BE2C (cell line): ENCODE measurements around the gene CNP.

Source experiments
- DNase-seq: peaks from one replicate; pipeline ENCODE4 v3.0.0-alpha.2; 2020
- H3K27me3 ChIP-seq: fragments of 250-450 bp; sonication (Bioruptor Pico); 2 replicates; pipeline ENCODE4 v1.5.1; 2020; ENCODE audit warnings: mild to moderate bottlenecking
- H3K36me3 ChIP-seq: fragments of 250-450 bp; sonication (Bioruptor Pico); 2 replicates; pipeline ENCODE4 v1.5.1; 2020; ENCODE audit warnings: mild to moderate bottlenecking
- H3K4me1 ChIP-seq: fragments of 250-450 bp; sonication (Bioruptor Pico); 2 replicates; pipeline ENCODE4 v1.5.1; 2020
- H3K4me3 ChIP-seq: 2 replicates; pipeline ENCODE4 v1.5.1; 2011; ENCODE audit warnings: low read depth, low read length
- H3K9me3 ChIP-seq: fragments of 250-450 bp; sonication (Bioruptor Pico); 2 replicates; pipeline ENCODE4 v1.5.1; 2020
- CTCF ChIP-seq: IDR thresholded peaks from 2 replicates; pipeline ENCODE4 v1.5.1; 2012; ENCODE audit warnings: mild to moderate bottlenecking, low read depth, low read length

The CNP gene

GRCh38 chr17:41932816-41933389 lies 33.7 kb upstream of the CNP start:
- no peak for DNase-seq
- TF ChIP-seq CTCF = no peak
- H3K27me3 ChIP-seq = no peaks in the 10 kb centered on the region
- peaks cover 22% of the 10 kb centered on the region for H3K36me3 ChIP-seq
- no peaks in the 10 kb centered on the region for H3K9me3 ChIP-seq
- H3K4me1 ChIP-seq = peaks cover 7% of the 10 kb centered on the region
- H3K4me3 ChIP-seq = no peak overlapping the region

GRCh38 chr17:41935641-41936040 lies 31.0 kb upstream of the CNP start:
- no peaks in the 10 kb centered on the region for H3K27me3 ChIP-seq
- no peak for TF ChIP-seq CTCF
- no peak for DNase-seq
- peaks cover 20% of the 10 kb centered on the region for H3K4me1 ChIP-seq
- H3K9me3 ChIP-seq = no peaks in the 10 kb centered on the region
- no peak overlapping the region for H3K4me3 ChIP-seq
- H3K36me3 ChIP-seq = peaks cover 22% of the 10 kb centered on the region

GRCh38 chr17:41937970-41938954 lies 28.3 kb upstream of the CNP start:
- TF ChIP-seq CTCF = no peak
- H3K9me3 ChIP-seq = no peaks in the 10 kb centered on the region
- H3K36me3 ChIP-seq = peaks cover 22% of the 10 kb centered on the region
- H3K4me1 ChIP-seq = peaks cover 20% of the 10 kb centered on the region
- no peaks in the 10 kb centered on the region for H3K27me3 ChIP-seq
- peak; percentile 70 for DNase-seq
- H3K4me3 ChIP-seq = no peak overlapping the region

- H3K4me3 ChIP-seq = no peak overlapping the region
- peaks cover 22% of the 10 kb centered on the region for H3K36me3 ChIP-seq
- DNase-seq = no peak
- H3K27me3 ChIP-seq = no peaks in the 10 kb centered on the region
- peaks cover 20% of the 10 kb centered on the region for H3K4me1 ChIP-seq
- H3K9me3 ChIP-seq = no peaks in the 10 kb centered on the region
- TF ChIP-seq CTCF = no peak
Measured at GRCh38 chr17:41939044-41939692, 27.4 kb upstream of the CNP start.

- H3K9me3 ChIP-seq = no peaks in the 10 kb centered on the region
- peaks cover 20% of the 10 kb centered on the region for H3K4me1 ChIP-seq
- TF ChIP-seq CTCF = no peak
- H3K36me3 ChIP-seq = peaks cover 22% of the 10 kb centered on the region
- DNase-seq = no peak
- H3K27me3 ChIP-seq = no peaks in the 10 kb centered on the region
- H3K4me3 ChIP-seq = no peak overlapping the region
Measured at GRCh38 chr17:41939693-41940090, 26.9 kb upstream of the CNP start.
